Left lung (tissue), 10 donors: Measurements from ENCODE around the gene PDE4D. TPM values are rescaled to one million over a fixed set of nuclear protein-coding genes. Genes with fewer than 3 reads are reported as not detected.

Experiments
- ATAC-seq: fragments of 200-7000 bp; cut with Tn5 transposase; one replicate; pipeline ENCODE4 v1.9.1; 2020; ENCODE audit warnings: moderate library complexity
- DNase-seq, 4 donors: peaks; one replicate each; pipeline ENCODE4 v3.0.0-alpha.2; 2013 to 2020
- H3K27ac ChIP-seq, 2 donors: fragments of 200-600 bp; sonication (generic) in 1 of 2; one replicate each; pipeline versions ENCODE4 v1.5.0 to v1.8.0; 2020 to 2021
- H3K27me3 ChIP-seq, 2 donors: fragments of 200-600 bp; sonication (generic) in 1 of 2; one replicate each; pipeline versions ENCODE4 v1.5.0 to v1.8.0; 2020 to 2021
- H3K36me3 ChIP-seq, 2 donors: fragments of 200-600 bp; sonication (generic) in 1 of 2; one replicate each; pipeline versions ENCODE4 v1.5.0 to v1.8.0; 2020 to 2021
- H3K4me1 ChIP-seq, 2 donors: fragments of 200-600 bp; one replicate each; pipeline ENCODE4 v1.8.0; 2021
- H3K4me3 ChIP-seq, 2 donors: fragments of 200-600 bp; sonication (generic) in 1 of 2; one replicate each; pipeline versions ENCODE4 v1.5.0 to v1.8.0; 2020 to 2021; ENCODE audit warnings: mild to moderate bottlenecking in 1 of 2
- H3K9me3 ChIP-seq, 2 donors: fragments of 200-600 bp; sonication (generic) in 1 of 2; one replicate each; pipeline versions ENCODE4 v1.5.0 to v1.8.0; 2020 to 2021
- intact Hi-C, 2 donors: fragments of 100-400 bp; cut with DNase I; formaldehyde crosslinking; loops; one replicate each; pipeline versions ENCODE4 v1.11.2 to v1.14.2; 2022
- polyA plus RNA-seq, 6 donors: library from polyadenylated mRNA; unstranded; fragments of 120-200 nt; gene quantifications; one replicate each; pipeline ENCODE4 v1.2.1, GENCODE V29; 2013; ENCODE audit not compliant: insufficient read length in 6 of 6
- total RNA-seq, 2 donors: library from RNA; stranded (reverse); fragmentation: NEBNext Ultra II Directional; extraction: Animal tissue kit (Norgen Biotek cat#: 25700); gene quantifications; one replicate each; pipeline ENCODE4 v1.2.1, GENCODE V29; 2021
- TF ChIP-seq, protein P1 (sequence below), 2 donors: fragments of 200-600 bp; sonication (generic) in 1 of 2; IDR thresholded peaks; one replicate each; pipeline versions ENCODE4 v1.5.0 to v1.8.0; 2021; ENCODE audit warnings: antibody characterized with exemption in 2 of 2
- donor health status: DM: no; HTN: yes; CAD: no.
- donor health status: DM: no; HTN: no; CAD: no.

The PDE4D gene
- total and polyA plus RNA-seq, 8 donors = 21.4 to 57.1 (median 25.4) TPM

DNA sequence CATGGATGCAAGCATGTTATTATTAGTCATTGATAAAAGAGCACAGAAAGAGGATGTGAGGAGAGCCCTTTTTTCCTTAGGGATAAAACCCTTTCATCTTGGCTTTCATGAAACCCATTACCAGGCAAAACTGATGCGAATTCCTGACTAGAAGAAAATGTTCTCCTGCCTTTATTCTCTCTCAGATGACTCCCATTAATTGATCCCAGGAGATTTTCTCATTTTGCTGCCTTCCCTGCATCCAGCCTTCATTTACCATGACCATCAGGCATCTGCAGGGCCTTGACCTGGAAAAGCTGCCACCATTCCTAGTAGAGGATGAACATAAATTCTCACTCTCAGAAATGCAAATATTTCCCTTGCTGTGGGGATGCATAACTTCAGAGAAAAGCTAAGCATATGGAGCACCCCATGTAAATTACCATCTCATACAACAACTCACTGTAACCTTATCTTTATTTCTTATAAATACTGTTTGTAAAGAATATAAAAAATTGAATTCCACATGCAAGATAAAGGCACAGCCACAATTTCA lies 176.5 kb downstream of the PDE4D start:
- H3K4me1 ChIP-seq = no peaks in the 10 kb centered on the region
- H3K27ac ChIP-seq = no peak overlapping the region
- no peak overlapping the region for H3K4me3 ChIP-seq
- TF ChIP-seq, protein P1, sequence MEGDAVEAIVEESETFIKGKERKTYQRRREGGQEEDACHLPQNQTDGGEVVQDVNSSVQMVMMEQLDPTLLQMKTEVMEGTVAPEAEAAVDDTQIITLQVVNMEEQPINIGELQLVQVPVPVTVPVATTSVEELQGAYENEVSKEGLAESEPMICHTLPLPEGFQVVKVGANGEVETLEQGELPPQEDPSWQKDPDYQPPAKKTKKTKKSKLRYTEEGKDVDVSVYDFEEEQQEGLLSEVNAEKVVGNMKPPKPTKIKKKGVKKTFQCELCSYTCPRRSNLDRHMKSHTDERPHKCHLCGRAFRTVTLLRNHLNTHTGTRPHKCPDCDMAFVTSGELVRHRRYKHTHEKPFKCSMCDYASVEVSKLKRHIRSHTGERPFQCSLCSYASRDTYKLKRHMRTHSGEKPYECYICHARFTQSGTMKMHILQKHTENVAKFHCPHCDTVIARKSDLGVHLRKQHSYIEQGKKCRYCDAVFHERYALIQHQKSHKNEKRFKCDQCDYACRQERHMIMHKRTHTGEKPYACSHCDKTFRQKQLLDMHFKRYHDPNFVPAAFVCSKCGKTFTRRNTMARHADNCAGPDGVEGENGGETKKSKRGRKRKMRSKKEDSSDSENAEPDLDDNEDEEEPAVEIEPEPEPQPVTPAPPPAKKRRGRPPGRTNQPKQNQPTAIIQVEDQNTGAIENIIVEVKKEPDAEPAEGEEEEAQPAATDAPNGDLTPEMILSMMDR (IDR thresholded peaks at IDR 0.05) = no peak
- ATAC-seq = no peak
- H3K27me3 ChIP-seq = no peaks in the 10 kb centered on the region
- H3K36me3 ChIP-seq = no peaks in the 10 kb centered on the region
- H3K9me3 ChIP-seq = peaks cover 0 to 6% of the 10 kb centered on the region in 2 donors
- intact Hi-C loops = no loop called here
- no peak for DNase-seq

DNA sequence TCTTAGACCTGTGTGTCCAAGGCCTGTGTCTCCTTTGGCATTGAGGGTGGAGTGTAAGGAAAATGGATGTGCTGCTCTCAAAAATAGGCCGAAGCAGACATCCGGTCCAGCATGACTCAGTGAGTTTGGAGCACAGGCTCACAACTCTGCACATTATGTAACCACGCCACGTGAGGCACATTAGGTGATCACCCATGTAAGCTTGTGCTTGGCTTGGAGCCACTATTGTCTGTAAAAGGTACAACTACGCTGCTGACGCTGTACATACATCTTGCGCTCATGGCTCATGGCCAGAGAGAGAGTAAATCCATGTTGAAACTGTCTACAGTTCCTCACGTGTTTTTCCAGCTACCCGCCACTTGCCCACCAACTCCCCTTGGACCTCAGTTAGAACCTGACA lies 177.5 kb downstream of the PDE4D start:
- TF ChIP-seq, protein P1 (IDR thresholded peaks at IDR 0.05) = no peak
- DNase-seq (no peak), ATAC-seq (no peak)
- Histone ChIP-seq H3K4me1 (no peaks in the 10 kb centered on the region), H3K27me3 (no peaks in the 10 kb centered on the region), H3K9me3 (peaks cover 0 to 6% of the 10 kb centered on the region in 2 donors), H3K27ac (no peak overlapping the region), H3K4me3 (no peak overlapping the region), H3K36me3 (no peaks in the 10 kb centered on the region)
- intact Hi-C loops = no loop called here

DNA sequence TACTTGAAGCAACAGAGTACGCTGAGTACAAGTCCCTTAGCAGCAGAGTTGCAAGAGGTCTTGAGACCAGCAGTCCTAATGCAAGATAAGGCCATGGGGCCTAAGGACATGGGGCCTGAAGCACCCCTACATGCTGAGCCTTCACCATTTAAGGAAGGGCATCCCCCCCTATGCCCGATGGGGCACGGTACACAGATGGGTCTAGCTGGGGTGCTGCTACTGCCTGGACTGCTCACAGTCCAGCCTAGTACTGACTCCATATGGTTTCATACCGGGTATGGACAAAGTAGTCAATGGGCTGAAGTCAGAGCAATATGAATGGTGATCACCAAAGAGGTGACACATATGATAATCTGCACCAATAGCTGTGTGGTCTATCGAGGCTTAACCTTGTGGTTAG lies 178.3 kb downstream of the PDE4D start:
- Histone ChIP-seq H3K4me1 (no peaks in the 10 kb centered on the region), H3K27me3 (no peaks in the 10 kb centered on the region), H3K27ac (no peak overlapping the region), H3K9me3 (peaks cover 0 to 6% of the 10 kb centered on the region in 2 donors), H3K4me3 (no peak overlapping the region), H3K36me3 (no peaks in the 10 kb centered on the region)
- DNase-seq (no peak), ATAC-seq (no peak)
- intact Hi-C loops = no loop called here
- TF ChIP-seq, protein P1 (IDR thresholded peaks at IDR 0.05) = no peak

DNA sequence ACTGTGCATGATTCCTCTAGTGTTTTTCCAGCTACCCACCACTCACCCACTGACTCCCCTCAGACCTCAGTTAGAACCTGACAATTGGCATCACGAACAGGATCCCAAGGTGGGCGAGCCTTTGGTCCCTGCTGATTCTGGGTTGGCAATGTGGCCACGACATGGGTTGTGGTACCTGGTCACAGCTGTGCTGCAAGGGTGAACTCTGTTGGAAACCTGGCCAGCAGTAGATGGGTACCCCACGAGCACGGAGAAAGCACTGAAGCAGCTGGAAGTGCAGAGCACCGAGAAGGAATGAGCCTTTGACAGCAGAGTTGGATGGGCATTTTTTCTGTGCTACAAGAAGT lies 180.1 kb downstream of the PDE4D start:
- ATAC-seq = no peak
- intact Hi-C loops = no loop called here

DNA sequence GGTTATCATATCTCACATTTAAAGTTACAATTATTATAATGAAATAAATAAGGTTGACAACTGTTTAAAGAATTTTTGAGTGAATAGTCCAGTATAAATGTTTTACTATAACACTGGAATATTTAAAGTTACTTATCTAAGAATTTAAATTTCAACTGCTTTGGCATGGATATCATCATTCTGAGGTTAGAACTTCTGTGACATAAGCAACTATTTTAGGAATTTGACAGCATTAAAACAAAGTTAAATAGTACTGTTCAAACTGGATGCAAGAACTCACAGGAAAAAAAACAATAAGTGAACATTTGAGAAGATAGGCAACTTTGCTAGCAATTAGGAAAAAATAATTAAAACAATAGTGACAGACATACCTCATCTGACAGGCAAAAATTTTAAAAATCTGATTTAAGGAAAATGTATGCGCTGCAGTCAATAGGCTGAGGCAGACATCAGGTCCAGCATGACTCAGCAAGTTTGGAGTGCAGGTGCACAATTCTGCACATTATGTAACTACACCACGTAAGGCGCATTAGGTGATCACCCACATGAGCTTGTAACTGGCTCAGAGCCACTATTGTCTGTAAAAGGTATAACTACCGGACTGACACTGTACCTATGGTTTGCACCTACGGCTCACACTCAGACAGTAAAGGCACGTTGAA lies 180.6 kb downstream of the PDE4D start:
- Histone ChIP-seq H3K9me3 (peaks cover 0 to 6% of the 10 kb centered on the region in 2 donors), H3K36me3 (no peaks in the 10 kb centered on the region), H3K4me3 (no peak overlapping the region), H3K27ac (no peak overlapping the region), H3K27me3 (no peaks in the 10 kb centered on the region), H3K4me1 (no peaks in the 10 kb centered on the region)
- intact Hi-C loops = no loop called here
- DNase-seq = no peak
- no peak for ATAC-seq
- TF ChIP-seq, protein P1 (IDR thresholded peaks at IDR 0.05) = no peak

More for the DNA sequence above, 180.1 kb downstream of the PDE4D start:
- TF ChIP-seq, protein P1 (IDR thresholded peaks at IDR 0.05) = no peak
- no peak overlapping the region for H3K27ac ChIP-seq
- H3K36me3 ChIP-seq = no peaks in the 10 kb centered on the region
- no peak for DNase-seq
- peaks cover 0 to 6% of the 10 kb centered on the region in 2 donors for H3K9me3 ChIP-seq
- no peaks in the 10 kb centered on the region for H3K4me1 ChIP-seq
- H3K4me3 ChIP-seq = no peak overlapping the region
- no peaks in the 10 kb centered on the region for H3K27me3 ChIP-seq
